ENCODE measurements around the gene CNOT1.

GRCh38 chr16:58478427-58478826, 151.2 kb downstream of the CNOT1 start:
- no peak for TF ChIP-seq SP1 (IDR thresholded peaks at IDR 0.05)
- no peak for TF ChIP-seq CTCF (IDR thresholded peaks at IDR 0.05; ENCODE audit: low read depth, low read length, missing input control)
- TF ChIP-seq GABPA (IDR thresholded peaks at IDR 0.05 in 1 of 2, conservative IDR thresholded peaks at IDR 0.05 in 1 of 2): no peak
- no peak for TF ChIP-seq FOXA2 (IDR thresholded peaks at IDR 0.05)
- TF ChIP-seq REST (IDR thresholded peaks at IDR 0.05): no peak
- TF ChIP-seq MAX (IDR thresholded peaks at IDR 0.05): no peak
- TF ChIP-seq TAF1 (conservative IDR thresholded peaks at IDR 0.05): no peak

Data from liver (tissue), 3 donors.